ENCODE results near the gene TMEM42. TPM values are rescaled to one million over a fixed set of nuclear protein-coding genes. Genes with fewer than 3 reads are reported as not detected.

The TMEM42 gene
- total RNA-seq, 1 donor from 2014 or later = 18.9 TPM

GRCh38 chr3:44907612-44908011, 45.9 kb downstream of the TMEM42 start:
- Mint-ChIP-seq H3K27me3 (ENCODE audit: unreplicated experiment) (no peaks in the 10 kb centered on the region), H3K4me3 (ENCODE audit: unreplicated experiment) (no peak overlapping the region)

GRCh38 chr3:44909063-44909462, 47.4 kb downstream of the TMEM42 start:
- no peak for TF ChIP-seq CTCF (IDR thresholded peaks at IDR 0.05)
- DNase-seq (ENCODE audit: extremely low spot score, unreplicated experiment) = no peak
- peaks cover 11% of the 10 kb centered on the region for H3K9me3 Mint-ChIP-seq (ENCODE audit: unreplicated experiment)
- no peak overlapping the region for H3K4me3 Mint-ChIP-seq (ENCODE audit: unreplicated experiment)
- no peak overlapping the region for H3K27ac Mint-ChIP-seq (ENCODE audit: unreplicated experiment)
- peaks cover 16% of the 10 kb centered on the region for H3K4me1 Mint-ChIP-seq (ENCODE audit: unreplicated experiment)
- no peaks in the 10 kb centered on the region for H3K27me3 Mint-ChIP-seq (ENCODE audit: unreplicated experiment)
- peaks cover 2% of the 10 kb centered on the region for H3K36me3 Mint-ChIP-seq (ENCODE audit: unreplicated experiment)

More at GRCh38 chr3:44907612-44908011, 45.9 kb downstream of the TMEM42 start:
- peaks cover 2% of the 10 kb centered on the region for H3K36me3 Mint-ChIP-seq (ENCODE audit: unreplicated experiment)
- peaks cover 14% of the 10 kb centered on the region for H3K4me1 Mint-ChIP-seq (ENCODE audit: unreplicated experiment)
- no peak for TF ChIP-seq CTCF (IDR thresholded peaks at IDR 0.05)
- H3K27ac Mint-ChIP-seq (ENCODE audit: unreplicated experiment) = no peak overlapping the region
- no peak for DNase-seq (ENCODE audit: extremely low spot score, unreplicated experiment)
- H3K9me3 Mint-ChIP-seq (ENCODE audit: unreplicated experiment) = peaks cover 11% of the 10 kb centered on the region

GRCh38 chr3:44910693-44911092, 49.0 kb downstream of the TMEM42 start:
- Mint-ChIP-seq H3K4me1 (ENCODE audit: unreplicated experiment) (peaks cover 10% of the 10 kb centered on the region), H3K4me3 (ENCODE audit: unreplicated experiment) (no peak overlapping the region), H3K27ac (ENCODE audit: unreplicated experiment) (no peak overlapping the region), H3K9me3 (ENCODE audit: unreplicated experiment) (peaks cover 11% of the 10 kb centered on the region), H3K27me3 (ENCODE audit: unreplicated experiment) (no peaks in the 10 kb centered on the region), H3K36me3 (ENCODE audit: unreplicated experiment) (peaks cover 2% of the 10 kb centered on the region)
- no peak for DNase-seq (ENCODE audit: extremely low spot score, unreplicated experiment)
- TF ChIP-seq CTCF (IDR thresholded peaks at IDR 0.05) = no peak

- Mint-ChIP-seq H3K4me1 (ENCODE audit: unreplicated experiment) (peaks cover 6% of the 10 kb centered on the region), H3K27me3 (ENCODE audit: unreplicated experiment) (no peaks in the 10 kb centered on the region), H3K27ac (ENCODE audit: unreplicated experiment) (no peak overlapping the region), H3K4me3 (ENCODE audit: unreplicated experiment) (no peak overlapping the region), H3K9me3 (ENCODE audit: unreplicated experiment) (peaks cover 11% of the 10 kb centered on the region), H3K36me3 (ENCODE audit: unreplicated experiment) (peaks cover 11% of the 10 kb centered on the region)
- peak; percentile 84 for TF ChIP-seq CTCF (IDR thresholded peaks at IDR 0.05)
- no peak for DNase-seq (ENCODE audit: extremely low spot score, unreplicated experiment)
These were observed 52.3 kb downstream of the TMEM42 start for GRCh38 chr3:44913868-44914468.

GRCh38 chr3:44914936-44915335, 53.2 kb downstream of the TMEM42 start:
- no peak overlapping the region for H3K27ac Mint-ChIP-seq (ENCODE audit: unreplicated experiment)
- no peaks in the 10 kb centered on the region for H3K27me3 Mint-ChIP-seq (ENCODE audit: unreplicated experiment)
- H3K36me3 Mint-ChIP-seq (ENCODE audit: unreplicated experiment) = peaks cover 12% of the 10 kb centered on the region
- no peak for DNase-seq (ENCODE audit: extremely low spot score, unreplicated experiment)
- H3K4me3 Mint-ChIP-seq (ENCODE audit: unreplicated experiment) = no peak overlapping the region
- H3K4me1 Mint-ChIP-seq (ENCODE audit: unreplicated experiment) = peaks cover 7% of the 10 kb centered on the region
- peak; percentile 48 for TF ChIP-seq CTCF (IDR thresholded peaks at IDR 0.05)
- H3K9me3 Mint-ChIP-seq (ENCODE audit: unreplicated experiment) = peaks cover 11% of the 10 kb centered on the region

Other genes starting within 250 kb of the TMEM42 start
- gene ZNF197, start 236.9 kb upstream of the TMEM42 start, total RNA-seq = 20.1 and 21.9 TPM in 2 replicates
- gene ZNF35, start 213.2 kb upstream of the TMEM42 start, total RNA-seq = 13.7 and 13.9 TPM in 2 replicates
- not detected in 2 replicates for gene ZNF502, start 149.3 kb upstream of the TMEM42 start, total RNA-seq
- 4.0 and 4.9 TPM in 2 replicates for gene ZNF501, start 132.3 kb upstream of the TMEM42 start, total RNA-seq
- 32.5 and 35.1 TPM in 2 replicates for gene KIAA1143, start 100.3 kb upstream of the TMEM42 start, total RNA-seq
- 2.7 and 3.1 TPM in 2 replicates for gene KIF15, start 100.1 kb upstream of the TMEM42 start, total RNA-seq
- gene TGM4, start 12.7 kb downstream of the TMEM42 start, total RNA-seq = 0.26 TPM in 1 of 2 replicates, not detected in the other
- gene ZDHHC3, start 114.3 kb downstream of the TMEM42 start, total RNA-seq = 90.3 and 96.6 TPM in 2 replicates
- gene EXOSC7, start 114.3 kb downstream of the TMEM42 start, total RNA-seq = 36.7 and 39.8 TPM in 2 replicates
- 166 and 181 TPM in 2 replicates for gene CLEC3B, start 164.4 kb downstream of the TMEM42 start, total RNA-seq